Medulla oblongata (tissue), 1 donor: Measurements from ENCODE around the gene FIGLA.
"Not testable (repeated sequence)": the region's sequence is repeated elsewhere in the genome, so short reads cannot be mapped to it uniquely, and the experiment has no call there.

Experiments used
- DNase-seq: peaks from one replicate; pipeline ENCODE4 v3.0.0-alpha.2; 2015; ENCODE audit errors: extremely low spot score

The FIGLA gene

GRCh38 chr2:70808983-70809958, 18.8 kb upstream of the FIGLA start:
- no peak for DNase-seq

- DNase-seq: no peak
These were observed 17.3 kb upstream of the FIGLA start for GRCh38 chr2:70807828-70808118.

GRCh38 chr2:70807102-70807827, 16.8 kb upstream of the FIGLA start:
- DNase-seq: no peak

DNA sequence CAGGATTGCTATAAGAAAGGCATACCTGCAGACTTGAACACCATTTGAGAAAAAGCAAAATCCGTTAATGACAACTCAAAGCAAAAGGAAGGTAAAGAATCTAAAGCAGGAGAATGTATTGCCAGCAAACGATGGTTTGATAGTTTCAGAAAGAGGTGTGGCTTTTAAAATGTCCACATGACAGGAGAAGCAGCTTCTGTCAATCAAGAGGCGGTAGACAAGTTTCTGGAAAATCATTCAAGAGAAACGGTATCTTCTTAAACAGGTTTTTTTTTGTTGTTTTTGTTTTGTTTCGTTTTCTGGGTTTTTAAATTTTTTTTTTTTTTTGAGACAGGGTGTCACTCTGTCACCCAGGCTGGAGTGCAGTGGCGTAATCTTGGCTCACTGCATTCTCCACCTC, 16.2 kb upstream of the FIGLA start:
- no peak for DNase-seq

GRCh38 chr2:70806013-70806412, 15.6 kb upstream of the FIGLA start:
- no peak for DNase-seq

- no peak for DNase-seq
These were observed 11.3 kb upstream of the FIGLA start for GRCh38 chr2:70801607-70802263.

GRCh38 chr2:70799706-70800105, 9.3 kb upstream of the FIGLA start:
- no peak for DNase-seq

DNA sequence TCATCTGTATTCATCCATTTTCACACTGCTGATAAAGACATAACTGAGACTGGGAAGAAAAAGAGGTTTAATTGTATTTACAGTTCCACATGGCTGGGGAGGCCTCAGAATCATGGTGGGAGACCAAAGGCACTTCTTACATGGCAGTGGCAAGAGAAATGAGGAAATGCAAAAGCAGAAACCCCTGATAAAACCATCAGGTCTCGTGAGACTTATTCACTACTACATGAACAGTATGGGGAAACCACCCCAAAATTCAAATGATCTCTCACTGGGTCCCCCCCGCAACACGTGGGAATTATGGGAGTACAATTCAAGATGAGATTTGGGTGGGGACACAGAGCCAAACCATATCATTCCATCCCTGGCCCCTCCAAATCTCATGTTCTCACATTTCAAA, 7.6 kb upstream of the FIGLA start:
- not testable (repeated sequence) for DNase-seq

- no peak for DNase-seq
These were observed 7.1 kb upstream of the FIGLA start for GRCh38 chr2:70797506-70797905.

DNA sequence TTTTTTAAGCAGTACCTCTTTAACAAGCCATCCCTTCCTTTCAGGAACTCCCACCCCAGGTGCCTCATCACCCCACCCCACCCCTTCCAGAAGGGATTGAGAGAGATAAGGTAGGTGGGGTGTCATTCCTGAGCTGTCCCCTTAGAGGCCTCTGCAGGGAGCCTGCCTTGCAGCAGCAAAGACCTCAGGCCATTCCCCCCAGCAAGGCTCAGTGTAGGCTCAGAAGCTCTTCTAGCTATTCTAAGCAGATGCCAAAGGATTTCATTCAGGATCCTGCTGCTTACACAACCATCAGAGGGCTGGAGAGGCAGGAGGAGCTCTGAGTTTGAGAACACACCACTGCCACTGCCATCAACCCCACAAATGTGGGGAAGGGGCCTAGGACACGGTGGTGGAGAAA, 5.8 kb upstream of the FIGLA start:
- no peak for DNase-seq

DNA sequence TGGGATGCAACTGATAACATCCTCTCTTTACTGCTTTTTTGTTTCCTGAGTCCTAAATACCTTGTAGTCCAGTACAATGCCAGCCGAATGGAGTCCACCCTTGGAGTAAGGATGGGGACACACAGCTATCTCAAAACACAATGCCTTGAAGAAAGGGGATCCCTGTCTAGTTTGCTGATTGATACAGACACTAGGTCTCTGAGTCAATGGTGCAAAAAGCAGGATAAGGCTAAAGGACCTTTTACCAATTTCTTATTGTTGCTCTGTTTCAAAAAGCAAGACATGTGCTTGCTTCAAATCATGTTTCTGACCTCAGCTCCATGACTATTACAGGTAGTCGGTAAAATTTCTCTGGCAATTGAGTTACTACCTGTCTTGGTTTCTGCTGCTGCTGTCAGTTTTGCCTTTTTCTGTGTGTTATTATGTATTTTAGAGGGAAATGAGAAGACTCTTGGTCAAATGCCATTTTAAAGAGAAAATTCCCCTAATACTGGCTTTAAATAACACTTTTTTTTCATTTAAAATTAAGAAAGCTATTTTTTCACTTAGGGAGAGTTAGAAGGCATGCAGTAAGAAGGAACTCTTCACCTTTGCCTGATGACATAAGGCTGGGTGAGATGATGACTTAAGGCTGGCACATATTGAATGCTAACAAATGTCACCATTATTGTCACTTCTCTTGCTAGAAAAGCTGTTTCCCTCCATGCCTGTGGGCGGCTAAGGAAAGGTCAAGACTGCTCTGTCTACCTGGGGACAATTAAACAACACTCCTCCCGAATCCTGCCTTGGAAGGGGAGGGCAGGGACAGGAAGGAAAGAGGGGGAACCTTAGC, 4.9 kb upstream of the FIGLA start:
- DNase-seq: no peak

DNA sequence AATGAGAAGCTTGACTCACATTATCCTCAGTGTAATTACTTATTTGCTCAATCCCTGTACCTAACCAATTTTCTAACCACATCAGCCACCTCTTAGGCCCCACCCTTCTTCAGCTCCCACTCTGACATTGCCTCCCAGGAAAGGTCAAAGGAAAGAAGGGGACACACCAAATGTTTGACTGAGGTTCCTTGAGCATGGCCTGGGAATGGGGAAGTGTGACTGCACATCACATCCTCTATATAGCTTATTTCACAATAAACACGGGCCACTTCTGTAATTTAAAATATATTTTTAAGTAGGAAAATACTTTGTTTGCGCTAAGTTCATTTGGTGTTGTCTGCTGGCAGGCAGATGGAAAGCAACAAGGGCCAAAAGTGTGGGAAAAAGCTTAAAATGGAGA, 3.0 kb upstream of the FIGLA start:
- peak; percentile 34 for DNase-seq

- DNase-seq: peak; percentile 82
These were observed 923 bp downstream of the FIGLA start for GRCh38 chr2:70789304-70790135.

GRCh38 chr2:70785137-70785911, 5.1 kb downstream of the FIGLA start:
- peak; percentile 68 for DNase-seq

GRCh38 chr2:70784320-70784719, 6.1 kb downstream of the FIGLA start:
- no peak for DNase-seq

- DNase-seq: no peak
These were observed 10.4 kb downstream of the FIGLA start for GRCh38 chr2:70779911-70780545.

DNA sequence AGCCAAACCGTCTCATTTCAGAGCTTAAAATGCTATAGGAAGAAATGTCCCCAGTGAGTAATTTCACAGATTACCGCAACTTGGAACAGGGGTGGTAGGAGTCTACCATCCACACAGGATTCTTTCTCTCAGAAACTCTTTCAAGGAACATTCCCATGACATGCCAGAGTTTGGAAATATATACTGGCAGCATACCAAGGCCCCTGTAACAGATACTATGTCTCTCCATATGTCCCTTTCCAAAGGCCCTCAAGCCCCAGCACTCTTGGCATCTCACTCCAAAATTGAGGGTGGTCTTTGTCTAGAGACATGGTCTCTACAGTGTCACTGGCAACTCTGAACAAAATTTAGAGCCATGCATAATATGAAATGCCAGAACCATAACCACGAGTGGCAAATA, 11.0 kb downstream of the FIGLA start:
- no peak for DNase-seq

DNA sequence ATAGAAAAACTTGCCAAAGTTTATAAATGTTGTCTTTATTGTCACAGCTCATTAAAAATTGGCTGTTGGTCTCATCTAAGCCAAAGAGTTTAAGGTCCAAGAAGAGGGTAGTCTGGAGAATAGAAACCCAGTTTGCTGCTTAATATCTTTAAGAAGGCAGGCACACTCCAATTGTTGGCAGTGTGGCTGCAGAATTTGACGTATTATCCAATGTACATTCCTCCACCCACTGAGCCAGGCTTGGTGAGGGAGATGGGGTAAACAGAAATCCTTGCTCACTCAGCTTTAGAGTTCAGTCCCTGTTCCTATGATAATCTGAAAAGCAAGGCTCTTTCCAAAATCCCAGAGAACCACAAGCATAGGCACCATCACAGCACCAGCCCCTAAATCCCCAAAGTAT, 11.8 kb downstream of the FIGLA start:
- DNase-seq: no peak

DNA sequence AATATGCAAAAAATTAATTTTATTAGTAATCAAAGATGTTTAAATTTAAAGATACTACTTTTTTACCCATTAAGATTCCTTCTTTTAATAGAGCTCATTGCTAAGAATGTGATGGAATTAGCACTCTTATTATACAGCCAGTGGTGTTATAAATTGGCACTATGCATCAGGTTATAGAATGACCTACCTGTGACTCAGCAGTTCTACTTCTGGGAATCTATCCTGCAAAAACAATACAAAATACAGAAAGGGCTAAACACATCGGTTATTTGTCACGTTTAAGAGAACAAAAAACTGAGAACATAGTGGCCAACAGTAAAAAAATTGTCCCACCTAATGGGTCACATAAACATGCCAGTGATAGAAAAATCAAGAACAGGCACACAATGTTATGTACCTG, 13.0 kb downstream of the FIGLA start:
- no peak for DNase-seq

GRCh38 chr2:70776266-70776665, 14.2 kb downstream of the FIGLA start:
- DNase-seq: no peak
